CMK (cell line): ENCODE measurements around the gene PCYT2.

ENCODE experiments used
- DNase-seq: peaks from one replicate; pipeline ENCODE4 v3.0.0-alpha.2; 2010; ENCODE audit warnings: low read depth

The PCYT2 gene

GRCh38 chr17:81869221-81870130 lies 41.7 kb downstream of the PCYT2 start:
- no peak for DNase-seq

- no peak for DNase-seq
Measured at GRCh38 chr17:81868674-81869220, 42.5 kb downstream of the PCYT2 start.

GRCh38 chr17:81867991-81868673 lies 43.1 kb downstream of the PCYT2 start:
- DNase-seq = no peak

GRCh38 chr17:81867170-81867990 lies 43.8 kb downstream of the PCYT2 start:
- DNase-seq = no peak

GRCh38 chr17:81866440-81867169 lies 44.6 kb downstream of the PCYT2 start:
- DNase-seq = no peak

- DNase-seq = no peak
Measured at GRCh38 chr17:81865733-81866439, 45.3 kb downstream of the PCYT2 start.

- no peak for DNase-seq
Measured at GRCh38 chr17:81865358-81865732, 45.9 kb downstream of the PCYT2 start.

- no peak for DNase-seq
Measured at GRCh38 chr17:81863833-81864768, 47.1 kb downstream of the PCYT2 start.

GRCh38 chr17:81863123-81863675 lies 48.0 kb downstream of the PCYT2 start:
- no peak for DNase-seq

- peak; percentile 100 for DNase-seq
Measured at GRCh38 chr17:81860756-81861568, 50.2 kb downstream of the PCYT2 start.

GRCh38 chr17:81859906-81860755 lies 51.1 kb downstream of the PCYT2 start, which contains the start of gene P4HB:
Gene P4HB, minus strand, starts transcription at chr17:81860535. Its CDS starts 64 bp downstream, at chr17:81860471.
- no peak for DNase-seq

GRCh38 chr17:81858967-81859905 lies 52.0 kb downstream of the PCYT2 start:
- no peak for DNase-seq

GRCh38 chr17:81858170-81858966 lies 52.8 kb downstream of the PCYT2 start:
- DNase-seq = no peak

- DNase-seq = no peak
Measured at GRCh38 chr17:81854974-81855774, 56.0 kb downstream of the PCYT2 start.

GRCh38 chr17:81852237-81852636 lies 59.0 kb downstream of the PCYT2 start:
- no peak for DNase-seq
